RWPE1 (cell line): ENCODE data around the gene C3orf20.
"Not testable (repeated sequence)": the region's sequence is repeated elsewhere in the genome, so short reads cannot be mapped to it uniquely, and the experiment has no call there.

ENCODE experiments used
- CTCF ChIA-PET: fragments of 350-600 bp; sonication (Branson Sonifier 250); formaldehyde crosslinking; extraction: SDS; loops from one replicate; lab custom pipeline; 2021; lab: Yijun Ruan, JAX
- POLR2A ChIA-PET: fragments of 400-600 bp; formaldehyde crosslinking; extraction: SDS; loops from one replicate; lab custom pipeline; 2020; ENCODE audit warnings: antibody characterized with exemption; ENCODE audit not compliant: low non-redundant PET; lab: Yijun Ruan, JAX
- DNase-seq: peaks from one replicate; pipeline ENCODE4 v3.0.0; 2012; ENCODE audit warnings: low spot score
- H3K27ac ChIP-seq: fragments of 450-650 bp; 2 replicates; pipeline ENCODE4 v1.5.1; 2017
- CTCF ChIP-seq: fragments of 450-650 bp; conservative IDR thresholded peaks from 2 replicates; pipeline ENCODE4 v1.5.1; 2017; ENCODE audit warnings: low read depth, mild to moderate bottlenecking

C3orf20 gene

GRCh38 chr3:14806641-14807263 is 131.8 kb downstream of the C3orf20 start:
- no peak for DNase-seq
- no peak for TF ChIP-seq CTCF
- POLR2A ChIA-PET = no interaction called here
- CTCF ChIA-PET = interaction anchor here (0.6 kb wide), 1 partner anchor 21 kb away, joined by 3 read pairs; no protein-coding TSS in a partner anchor
- no peak overlapping the region for H3K27ac ChIP-seq

GRCh38 chr3:14808025-14808424 is 133.1 kb downstream of the C3orf20 start:
- CTCF ChIA-PET = no interaction called here
- POLR2A ChIA-PET = no interaction called here

GRCh38 chr3:14808502-14809266 is 133.7 kb downstream of the C3orf20 start:
- POLR2A ChIA-PET = no interaction called here
- CTCF ChIA-PET = no interaction called here
- no peak overlapping the region for H3K27ac ChIP-seq
- TF ChIP-seq CTCF = no peak
- DNase-seq = no peak

More at GRCh38 chr3:14808025-14808424, 133.1 kb downstream of the C3orf20 start:
- TF ChIP-seq CTCF = no peak
- H3K27ac ChIP-seq = no peak overlapping the region
- DNase-seq = no peak

GRCh38 chr3:14809611-14810010 is 134.7 kb downstream of the C3orf20 start:
- POLR2A ChIA-PET, DNase-seq, CTCF ChIA-PET, H3K27ac ChIP-seq: not testable (repeated sequence)

- DNase-seq = no peak
- ChIA-PET POLR2A (no interaction called here), CTCF (interaction anchor here (0.7 kb wide), 1 partner anchor 90 kb away, joined by 3 read pairs; no protein-coding TSS in a partner anchor)
- H3K27ac ChIP-seq = no peak overlapping the region
- no peak for TF ChIP-seq CTCF
Measured at GRCh38 chr3:14810070-14810791, 135.3 kb downstream of the C3orf20 start.

- no peak for DNase-seq
- POLR2A ChIA-PET = no interaction called here
- CTCF ChIA-PET = interaction anchor here (0.7 kb wide), 1 partner anchor 89 kb away, joined by 3 read pairs; no protein-coding TSS in a partner anchor
- no peak for TF ChIP-seq CTCF
- H3K27ac ChIP-seq = no peak overlapping the region
Measured at GRCh38 chr3:14810801-14811661, 136.1 kb downstream of the C3orf20 start.
